8988T (cell line): ENCODE measurements around the gene PGRMC1.
"Not testable (repeated sequence)": the region's sequence is repeated elsewhere in the genome, so short reads cannot be mapped to it uniquely, and the experiment has no call there.

Experiments
- DNase-seq: peaks from one replicate; pipeline ENCODE4 v3.0.0; 2011

The PGRMC1 gene

DNA sequence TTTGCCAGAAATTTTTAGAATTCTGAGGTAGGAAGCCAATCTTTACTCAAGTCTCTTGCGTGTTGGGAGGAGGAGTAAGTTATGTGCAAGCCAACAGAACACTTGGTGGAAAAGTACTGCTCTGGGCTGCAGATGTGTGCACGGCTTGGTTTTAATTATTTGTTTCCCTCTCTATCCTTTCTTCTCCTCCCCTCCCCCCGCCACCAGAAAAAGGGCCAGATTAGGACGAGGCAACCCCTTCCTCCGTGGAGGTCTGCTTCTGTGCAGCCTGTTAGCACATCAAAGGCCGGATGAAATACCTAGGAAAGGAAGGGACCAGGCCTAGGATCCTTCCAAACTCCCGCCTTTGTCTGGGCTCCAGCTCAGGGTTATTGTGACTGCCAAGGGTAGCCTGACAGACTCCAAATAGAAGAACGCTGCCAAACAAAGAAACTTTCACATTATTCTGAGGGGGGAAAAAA lies 1.0 kb upstream of the PGRMC1 start:
- DNase-seq = no peak

- DNase-seq = no peak
These were observed 807 bp downstream of the PGRMC1 start for GRCh38 chrX:119236623-119237561.

DNA sequence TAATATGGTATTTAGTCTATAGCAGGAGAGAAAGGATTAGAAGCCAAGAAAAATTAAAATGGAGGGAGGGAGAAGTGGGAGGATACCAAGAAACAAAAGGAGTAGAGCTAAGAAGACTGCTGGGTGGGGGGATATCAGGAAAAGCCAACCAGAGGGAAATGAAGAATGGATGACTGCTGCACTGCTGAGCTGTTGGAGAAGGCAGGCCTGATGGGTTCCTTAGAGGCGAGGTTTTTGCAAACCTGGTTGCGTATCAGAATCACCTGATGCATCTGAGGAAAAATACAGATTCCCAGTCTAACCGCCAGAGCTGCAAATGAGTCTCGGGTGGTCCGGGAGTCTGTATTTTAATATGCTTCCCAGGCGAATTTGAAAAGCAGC lies 1.5 kb downstream of the PGRMC1 start:
- no peak for DNase-seq

DNA sequence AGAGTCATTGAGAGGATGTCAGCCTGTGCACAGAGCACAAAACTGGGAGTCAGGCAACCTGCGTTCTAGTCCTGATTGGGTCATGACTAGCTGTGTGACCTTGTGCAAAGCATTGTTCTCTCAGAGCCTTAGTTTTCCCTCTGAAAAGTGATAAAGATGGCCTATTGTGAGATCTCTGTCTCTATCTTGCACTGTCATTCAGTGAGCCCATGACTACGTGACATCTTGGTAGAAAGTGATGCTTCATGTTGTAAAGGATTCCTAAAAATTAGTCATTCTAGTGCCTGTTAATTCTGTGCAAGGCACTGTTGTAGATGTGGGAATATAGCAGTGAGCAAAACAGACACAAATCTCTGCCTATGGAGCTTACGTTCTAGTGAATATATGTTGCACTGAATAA lies 2.5 kb downstream of the PGRMC1 start:
- DNase-seq = no peak

GRCh38 chrX:119240356-119240755 lies 4.3 kb downstream of the PGRMC1 start:
- DNase-seq = no peak

DNA sequence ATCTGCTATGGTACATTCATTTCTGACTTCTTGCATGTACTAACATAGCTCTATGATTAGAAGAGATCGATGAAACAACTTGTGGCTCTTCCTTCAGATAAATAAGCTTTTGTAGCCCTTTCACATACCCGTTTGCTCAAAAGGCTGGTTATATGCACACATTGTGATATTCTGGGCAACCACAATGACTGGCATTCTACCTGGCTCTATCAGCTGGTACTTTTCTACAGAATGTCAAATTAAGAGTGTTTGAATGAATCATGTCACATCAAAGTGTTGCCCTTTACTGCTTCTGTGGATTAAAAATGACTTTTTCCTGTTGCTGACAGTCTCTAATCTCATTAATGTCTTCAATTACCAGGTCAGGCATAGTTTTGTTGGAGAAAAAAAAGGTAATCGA lies 11.6 kb downstream of the PGRMC1 start:
- no peak for DNase-seq

DNA sequence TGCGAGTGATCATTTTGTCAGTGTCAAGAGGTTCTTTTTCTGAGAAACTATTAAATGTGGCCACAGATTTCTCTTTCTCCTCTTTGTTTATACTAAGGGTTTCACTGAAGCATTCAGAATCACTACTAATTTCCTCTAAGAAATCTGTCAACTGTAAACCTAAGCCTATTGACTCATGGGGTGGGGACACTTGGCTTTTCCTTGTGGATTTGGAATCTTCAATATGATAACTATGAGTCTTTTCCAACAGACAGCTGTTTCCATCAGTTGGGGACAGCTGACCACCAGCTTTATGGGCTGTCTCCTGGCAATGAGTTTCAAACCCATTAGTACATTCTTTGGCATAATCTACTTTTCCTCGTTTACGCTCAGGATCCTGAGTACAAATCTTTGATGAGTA lies 13.8 kb downstream of the PGRMC1 start:
- no peak for DNase-seq

DNA sequence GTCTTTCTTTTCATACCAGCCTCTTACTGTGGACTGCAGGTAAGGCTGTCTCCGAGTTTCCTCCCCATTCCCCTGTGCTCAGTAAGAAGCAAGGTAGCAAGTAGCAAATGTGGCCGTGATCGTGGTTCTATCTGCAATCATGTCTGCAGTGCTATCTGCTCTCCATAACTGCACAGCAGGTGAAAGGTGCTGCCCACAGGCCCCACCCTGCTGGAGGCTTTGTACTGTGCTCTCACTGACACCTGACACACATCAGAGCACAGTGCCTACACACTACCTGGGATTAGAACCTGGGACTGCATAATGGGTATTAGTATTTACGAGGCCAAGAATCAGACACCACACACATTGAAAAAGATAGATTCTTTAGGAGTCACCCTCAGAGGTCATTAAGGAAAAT lies 15.3 kb downstream of the PGRMC1 start:
- DNase-seq = no peak

DNA sequence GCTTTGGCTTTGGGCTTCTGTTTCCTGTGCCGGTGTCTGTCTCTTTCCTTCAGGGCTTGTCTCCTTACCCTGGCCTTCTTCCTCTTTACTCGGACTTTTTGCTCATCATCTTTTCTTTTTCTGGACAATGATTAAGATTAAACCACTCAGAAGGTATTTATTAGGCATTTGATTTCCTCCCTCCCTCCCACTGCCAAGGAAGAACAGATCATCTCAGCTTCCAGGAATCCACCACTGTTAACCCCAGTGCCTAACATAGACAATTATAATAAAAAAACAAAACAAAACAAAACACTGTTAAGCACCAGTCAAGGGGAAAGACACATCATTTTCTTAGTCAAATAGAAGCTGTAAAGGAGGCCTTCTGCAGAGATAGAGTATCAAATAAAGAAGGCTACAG lies 16.6 kb downstream of the PGRMC1 start:
- DNase-seq = no peak

DNA sequence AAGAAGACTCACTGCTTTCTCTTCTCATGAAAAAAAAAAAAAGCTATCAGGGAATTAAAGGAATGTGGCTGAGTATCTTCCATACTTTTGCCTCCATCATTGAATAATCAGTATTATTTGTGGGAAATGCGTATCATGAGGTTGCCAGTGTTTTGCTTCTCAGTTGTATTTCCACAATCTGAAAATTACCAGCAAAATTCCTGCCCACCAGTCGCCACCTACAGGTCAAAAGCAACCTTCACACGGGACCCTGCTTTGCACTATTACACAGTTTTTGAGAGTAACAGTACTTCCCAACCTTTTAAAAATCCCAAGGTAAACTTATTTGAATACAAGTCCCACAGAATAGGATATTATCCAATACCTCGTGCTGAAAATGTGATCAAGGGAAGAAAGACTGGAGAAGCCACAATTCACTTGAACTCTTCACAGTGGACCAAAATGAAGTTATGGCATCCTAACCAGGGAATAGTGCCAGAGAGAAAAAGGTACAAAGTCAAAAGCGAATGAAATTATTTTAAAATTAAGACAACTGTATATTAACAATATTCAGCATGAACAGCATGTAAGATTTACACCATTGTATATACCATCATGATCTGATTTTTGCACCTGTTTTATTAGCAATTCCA lies 30.4 kb downstream of the PGRMC1 start:
- no peak for DNase-seq

- not testable (repeated sequence) for DNase-seq
These were observed 31.0 kb downstream of the PGRMC1 start for GRCh38 chrX:119267115-119267514.

- no peak for DNase-seq
These were observed 36.9 kb downstream of the PGRMC1 start for GRCh38 chrX:119272882-119273419.

GRCh38 chrX:119273420-119274192 lies 37.5 kb downstream of the PGRMC1 start:
- no peak for DNase-seq

DNA sequence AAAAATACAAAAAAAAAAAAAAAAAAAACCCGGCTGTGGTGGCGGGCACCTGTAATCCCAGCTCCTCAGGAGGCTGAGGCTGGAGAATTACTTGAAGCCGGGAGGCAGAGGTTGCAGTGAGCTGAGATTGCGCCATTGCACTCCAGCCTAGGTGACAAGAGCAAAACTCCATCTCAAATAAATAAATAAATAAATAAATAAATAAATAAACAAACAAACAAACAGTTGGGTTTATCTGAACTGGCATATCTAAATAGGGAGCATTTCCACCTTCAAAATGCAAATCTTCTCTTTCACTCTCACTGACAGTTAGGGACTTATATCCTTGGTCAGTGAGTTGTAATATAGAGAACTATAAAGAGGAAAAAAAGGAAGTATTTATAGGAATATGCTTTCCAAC lies 46.3 kb downstream of the PGRMC1 start:
- not testable (repeated sequence) for DNase-seq

DNA sequence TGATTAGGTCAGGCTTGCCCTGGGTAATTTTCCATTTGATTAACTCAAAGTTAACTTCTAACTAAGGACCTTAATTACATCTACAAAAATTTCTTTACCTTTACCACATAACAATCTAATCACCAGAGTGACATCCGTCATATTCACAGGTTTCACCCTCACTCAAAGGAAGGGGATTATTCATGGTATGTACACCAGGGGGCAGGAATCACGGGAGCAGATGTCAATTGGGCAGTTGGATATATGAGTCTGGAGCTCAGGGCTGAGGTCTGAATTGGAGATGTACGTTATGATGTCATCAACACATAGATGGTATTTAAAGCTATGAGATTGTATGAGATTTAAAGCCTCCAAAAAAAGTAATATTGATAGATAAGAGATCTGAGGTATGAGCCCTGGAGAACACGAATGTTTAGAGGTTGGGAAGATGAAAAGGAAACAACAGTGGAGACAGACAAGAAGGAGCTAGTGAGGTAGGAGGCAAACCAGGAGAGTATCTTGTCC lies 52.9 kb downstream of the PGRMC1 start:
- DNase-seq = no peak

- DNase-seq = no peak
These were observed 54.4 kb downstream of the PGRMC1 start for GRCh38 chrX:119290476-119290875.

DNA sequence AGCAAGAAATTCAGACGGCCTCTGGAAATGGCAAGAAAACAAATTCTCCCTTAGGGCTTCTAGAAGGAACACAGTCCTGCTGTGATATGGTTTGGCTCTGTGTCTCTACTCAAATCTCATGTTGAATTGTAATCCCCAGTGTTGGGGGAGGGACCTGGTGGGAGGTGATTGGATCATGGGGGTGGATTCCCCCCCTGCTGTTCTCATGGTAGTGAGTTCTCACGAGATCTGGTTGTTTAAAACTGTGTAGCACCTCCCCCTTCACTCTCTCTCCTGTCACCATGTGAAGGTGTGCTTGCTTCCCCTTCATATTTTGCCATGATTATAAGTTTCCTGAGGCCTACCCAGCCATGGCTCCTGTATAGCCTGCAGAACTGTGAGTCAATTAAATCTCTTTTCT lies 55.2 kb downstream of the PGRMC1 start:
- not testable (repeated sequence) for DNase-seq

- no peak for DNase-seq
These were observed 56.4 kb downstream of the PGRMC1 start for GRCh38 chrX:119292445-119292844.
